Uterus (tissue), 4 donors: ENCODE data around the gene FH. TPM values are rescaled to one million over a fixed set of nuclear protein-coding genes. Genes with fewer than 3 reads are reported as not detected.

ENCODE experiments used
- DNase-seq, 2 donors: peaks; one replicate each; pipeline ENCODE4 v3.0.0-alpha.2; 2019 to 2020
- H3K27ac ChIP-seq, 2 donors: fragments of 200-600 bp; sonication (generic); 1 replicate in 1 of 2; 2 replicates in 1 of 2; pipeline ENCODE4 v1.5.1; 2016 to 2018
- H3K27me3 ChIP-seq, 2 donors: fragments of 200-600 bp; sonication (generic); one replicate each; pipeline ENCODE4 v1.5.1; 2018 to 2019; ENCODE audit warnings: control low read depth in 1 of 2
- H3K36me3 ChIP-seq, 2 donors: fragments of 200-600 bp; sonication (generic); one replicate each; pipeline ENCODE4 v1.5.1; 2019; ENCODE audit warnings: control low read depth in 1 of 2
- H3K4me1 ChIP-seq, 2 donors: fragments of 200-600 bp; sonication (generic); one replicate each; pipeline ENCODE4 v1.5.1; 2018 to 2019; ENCODE audit warnings: control low read depth in 1 of 2
- H3K4me3 ChIP-seq, 2 donors: fragments of 200-600 bp; sonication (generic); 1 replicate in 1 of 2; 2 replicates in 1 of 2; pipeline ENCODE4 v1.5.1; 2018 to 2019; ENCODE audit warnings: mild to moderate bottlenecking in 1 of 2
- H3K9me3 ChIP-seq, 2 donors: fragments of 200-600 bp; sonication (generic); one replicate each; pipeline ENCODE4 v1.5.1; 2019; ENCODE audit warnings: control low read depth in 1 of 2
- POLR2A ChIP-seq, 2 donors: fragments of 450-650 bp; IDR thresholded peaks; one replicate each; pipeline ENCODE4 v1.6.1; 2016; ENCODE audit warnings: antibody characterized with exemption in 2 of 2, mild to moderate bottlenecking in 1 of 2, moderate library complexity in 1 of 2
- intact Hi-C: fragments of 100-400 bp; cut with DNase I; formaldehyde crosslinking; loops from one replicate; pipeline ENCODE4 v1.15.1; 2023; ENCODE audit warnings: low total_unique reads
- total RNA-seq, 4 donors: library from RNA; depleted of rRNA in 3 of 4; stranded (reverse); fragments of >200 nt in 3 of 4; gene quantifications; one replicate each; pipeline versions ENCODE4 v1.1.0 to v1.2.4, GENCODE V29; 2014 to 2023
- TF ChIP-seq, protein P1 (sequence below), 4 experiments: fragments of 200-600 bp in 2 of 4; fragments of 450-650 bp in 2 of 4; sonication (generic) in 2 of 4; IDR thresholded peaks; one replicate each; pipeline ENCODE4 v1.5.1; 2016 to 2019; ENCODE audit warnings: antibody characterized with exemption in 4 of 4, mild to moderate bottlenecking in 2 of 4, moderate library complexity in 1 of 4
- donor health status: DM: yes; HTN: yes; CAD: no.

The FH gene
- total RNA-seq, 4 donors from 2014 or later, result 11.8 to 48.5 (median 43.5) TPM

DNA sequence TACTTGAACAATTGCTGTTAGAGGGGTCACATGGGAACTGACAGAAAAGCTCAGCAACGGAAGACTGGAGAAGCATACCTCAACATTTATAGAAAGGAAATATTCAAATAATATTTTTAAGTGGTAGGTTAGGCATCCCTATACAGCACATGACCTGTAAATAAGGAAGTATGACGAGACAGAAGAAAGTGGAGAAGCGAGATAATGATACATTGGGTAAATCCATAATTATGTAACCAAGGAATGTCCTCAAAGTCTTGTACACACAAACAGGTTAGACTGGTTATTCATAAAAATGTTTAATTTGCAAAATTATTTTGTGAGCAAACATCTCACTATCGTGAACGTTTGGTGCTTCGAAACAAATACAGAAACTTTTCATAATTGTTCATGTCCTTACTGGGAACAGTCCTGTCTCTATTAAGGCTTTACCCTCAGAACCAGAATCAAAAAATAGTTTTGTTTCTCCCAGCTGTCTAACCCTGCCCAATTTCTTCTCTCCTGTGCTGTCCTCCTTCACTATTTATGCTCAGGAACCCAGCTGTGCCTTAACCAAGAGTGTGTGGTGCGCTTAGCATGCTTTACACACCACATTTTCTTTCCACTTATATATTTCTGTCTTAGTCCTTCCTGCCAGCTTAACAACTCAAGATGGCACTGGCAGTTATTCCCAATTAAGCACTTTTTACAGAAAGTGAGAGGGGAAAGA is 22.8 kb upstream of the FH start:
- Histone ChIP-seq H3K27me3 (no peaks in the 10 kb centered on the region), H3K4me1 (no peaks in the 10 kb centered on the region), H3K4me3 (no peak overlapping the region), H3K36me3 (no peaks in the 10 kb centered on the region), H3K9me3 (no peaks in the 10 kb centered on the region), H3K27ac (no peak overlapping the region)
- TF ChIP-seq POLR2A (IDR thresholded peaks at IDR 0.05), result no peak
- TF ChIP-seq, protein P1, sequence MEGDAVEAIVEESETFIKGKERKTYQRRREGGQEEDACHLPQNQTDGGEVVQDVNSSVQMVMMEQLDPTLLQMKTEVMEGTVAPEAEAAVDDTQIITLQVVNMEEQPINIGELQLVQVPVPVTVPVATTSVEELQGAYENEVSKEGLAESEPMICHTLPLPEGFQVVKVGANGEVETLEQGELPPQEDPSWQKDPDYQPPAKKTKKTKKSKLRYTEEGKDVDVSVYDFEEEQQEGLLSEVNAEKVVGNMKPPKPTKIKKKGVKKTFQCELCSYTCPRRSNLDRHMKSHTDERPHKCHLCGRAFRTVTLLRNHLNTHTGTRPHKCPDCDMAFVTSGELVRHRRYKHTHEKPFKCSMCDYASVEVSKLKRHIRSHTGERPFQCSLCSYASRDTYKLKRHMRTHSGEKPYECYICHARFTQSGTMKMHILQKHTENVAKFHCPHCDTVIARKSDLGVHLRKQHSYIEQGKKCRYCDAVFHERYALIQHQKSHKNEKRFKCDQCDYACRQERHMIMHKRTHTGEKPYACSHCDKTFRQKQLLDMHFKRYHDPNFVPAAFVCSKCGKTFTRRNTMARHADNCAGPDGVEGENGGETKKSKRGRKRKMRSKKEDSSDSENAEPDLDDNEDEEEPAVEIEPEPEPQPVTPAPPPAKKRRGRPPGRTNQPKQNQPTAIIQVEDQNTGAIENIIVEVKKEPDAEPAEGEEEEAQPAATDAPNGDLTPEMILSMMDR (IDR thresholded peaks at IDR 0.05), result no peak
- intact Hi-C loops, result no loop called here
- no peak for DNase-seq

DNA sequence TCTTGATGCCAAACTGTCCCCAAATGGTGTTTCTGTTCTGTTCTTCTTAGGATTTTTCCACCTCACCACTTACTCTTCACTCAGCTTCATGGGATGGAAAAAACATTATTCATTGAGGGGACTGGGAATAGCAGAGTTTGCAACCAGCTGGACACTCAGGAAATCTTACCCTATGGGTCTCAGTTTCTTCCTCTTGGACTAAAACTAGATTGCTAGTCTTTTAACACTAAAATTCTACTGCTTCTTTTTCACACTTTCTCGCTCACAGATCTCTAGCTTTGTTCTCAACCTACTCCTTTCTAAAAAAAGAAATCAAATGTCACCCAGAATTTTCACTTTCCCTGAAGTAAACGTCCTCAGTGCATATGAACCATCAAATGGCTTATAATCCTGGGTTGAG is 17.4 kb upstream of the FH start:
- intact Hi-C loops, result no loop called here
- H3K4me1 ChIP-seq, result no peaks in the 10 kb centered on the region
- DNase-seq, result no peak
- no peaks in the 10 kb centered on the region for H3K36me3 ChIP-seq
- H3K9me3 ChIP-seq, result no peaks in the 10 kb centered on the region
- H3K27me3 ChIP-seq, result no peaks in the 10 kb centered on the region
- no peak overlapping the region for H3K27ac ChIP-seq
- TF ChIP-seq POLR2A (IDR thresholded peaks at IDR 0.05), result no peak
- TF ChIP-seq, protein P1 (IDR thresholded peaks at IDR 0.05), result no peak
- no peak overlapping the region for H3K4me3 ChIP-seq

DNA sequence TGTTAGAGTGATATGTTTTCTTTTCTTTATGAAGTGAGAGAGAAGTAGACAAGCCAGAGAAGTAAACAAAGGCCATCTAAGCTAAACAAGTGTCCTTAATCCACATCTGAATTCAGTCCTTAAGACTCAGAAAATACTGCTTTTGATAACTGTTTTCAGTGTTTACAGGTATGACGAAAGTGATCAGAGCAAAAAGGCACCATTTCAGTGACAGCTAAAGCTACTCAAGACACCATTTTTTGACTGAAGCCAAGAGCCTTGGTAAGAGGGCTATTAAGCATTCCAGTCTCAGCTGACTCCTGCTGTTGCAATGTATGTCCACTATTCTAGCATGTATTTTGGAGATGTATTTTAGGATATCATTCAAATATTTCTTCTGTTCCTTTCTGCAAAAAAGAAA is 16.7 kb upstream of the FH start:
- Histone ChIP-seq H3K27ac (no peak overlapping the region), H3K4me3 (no peak overlapping the region), H3K36me3 (no peaks in the 10 kb centered on the region), H3K9me3 (no peaks in the 10 kb centered on the region), H3K27me3 (no peaks in the 10 kb centered on the region), H3K4me1 (no peaks in the 10 kb centered on the region)
- intact Hi-C loops, result no loop called here
- TF ChIP-seq, protein P1 (IDR thresholded peaks at IDR 0.05), result no peak
- TF ChIP-seq POLR2A (IDR thresholded peaks at IDR 0.05), result no peak
- no peak for DNase-seq

DNA sequence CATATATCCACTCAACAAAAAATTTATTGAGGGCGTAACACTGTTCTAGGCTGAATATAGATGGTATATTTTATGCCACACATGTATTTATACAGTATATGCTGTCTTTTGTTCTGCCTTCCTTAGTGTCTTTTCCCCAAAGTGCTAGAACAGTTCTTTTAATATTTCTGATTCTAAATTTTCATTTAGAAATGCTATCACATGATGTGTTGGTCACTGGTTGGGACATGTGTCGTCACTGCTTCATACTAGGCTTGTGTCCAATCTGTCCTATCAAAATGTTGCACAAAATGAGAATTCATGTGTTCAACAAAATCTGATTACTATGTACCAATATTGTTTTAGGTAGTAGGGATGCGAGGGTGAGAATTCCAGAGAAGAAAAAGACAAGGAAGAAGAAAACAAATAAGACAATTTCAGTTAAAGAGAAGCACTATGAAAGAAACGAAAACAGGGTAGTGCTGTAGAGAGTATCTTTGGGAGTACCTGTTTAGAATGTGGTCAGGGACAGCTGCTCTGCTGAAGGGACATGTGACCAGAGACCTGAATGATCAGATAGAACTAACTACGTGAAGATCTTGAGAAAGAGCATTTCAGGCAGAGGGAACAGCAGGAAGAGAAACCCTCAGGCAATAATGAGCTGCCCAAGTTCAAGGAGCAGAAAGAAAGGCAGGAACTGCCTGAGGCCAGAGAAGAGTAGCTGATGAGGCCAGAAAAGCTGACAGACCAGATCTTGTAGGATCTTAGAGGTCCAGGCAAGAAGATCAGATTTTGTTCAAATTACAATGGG is 14.0 kb upstream of the FH start:
- TF ChIP-seq, protein P1 (IDR thresholded peaks at IDR 0.05), result no peak
- no peak for TF ChIP-seq POLR2A (IDR thresholded peaks at IDR 0.05)
- no peaks in the 10 kb centered on the region for H3K9me3 ChIP-seq
- no peaks in the 10 kb centered on the region for H3K27me3 ChIP-seq
- no peak for DNase-seq
- H3K27ac ChIP-seq, result no peak overlapping the region
- intact Hi-C loops, result no loop called here
- no peak overlapping the region for H3K4me3 ChIP-seq
- H3K36me3 ChIP-seq, result no peaks in the 10 kb centered on the region
- H3K4me1 ChIP-seq, result no peaks in the 10 kb centered on the region

DNA sequence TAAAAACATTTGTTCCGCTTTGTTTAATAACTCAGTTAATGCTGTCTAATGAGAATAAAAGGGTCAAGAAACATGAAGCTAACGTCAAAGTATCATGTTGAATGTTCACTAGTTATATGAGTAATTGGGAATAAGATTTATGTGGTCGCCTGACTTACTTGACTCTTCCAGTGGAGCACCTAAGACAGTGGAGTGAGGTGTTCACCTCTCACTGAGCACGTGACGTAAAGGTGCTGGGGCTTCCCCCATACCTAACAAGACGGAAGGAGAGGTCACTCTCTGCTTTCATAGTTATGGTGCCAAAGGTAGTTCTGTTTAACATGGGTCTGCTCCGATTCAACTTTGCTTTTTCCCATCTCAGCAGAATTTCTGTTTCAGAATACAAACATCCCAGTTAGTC is 13.3 kb upstream of the FH start:
- TF ChIP-seq, protein P1 (IDR thresholded peaks at IDR 0.05), result no peak
- no peak for TF ChIP-seq POLR2A (IDR thresholded peaks at IDR 0.05)
- intact Hi-C loops, result no loop called here
- Histone ChIP-seq H3K4me3 (no peak overlapping the region), H3K4me1 (no peaks in the 10 kb centered on the region), H3K9me3 (no peaks in the 10 kb centered on the region), H3K27me3 (peaks cover 0 to 5% of the 10 kb centered on the region in 2 donors), H3K36me3 (no peaks in the 10 kb centered on the region), H3K27ac (no peak overlapping the region)
- DNase-seq, result no peak
